H7 (cell line): ENCODE data around the gene GNA14. TPM values are rescaled to one million over a fixed set of nuclear protein-coding genes. Genes with fewer than 3 reads are reported as not detected.
A peak's percentile ranks its signal among the peaks of the same experiment; 100 is the strongest.
"Not testable (repeated sequence)": the region's sequence is repeated elsewhere in the genome, so short reads cannot be mapped to it uniquely, and the experiment has no call there.

ENCODE experiments used
- DNase-seq: peaks from one replicate; pipeline ENCODE4 v3.0.0; 2012
- H3K27me3 ChIP-seq: 2 replicates; pipeline ENCODE4 v1.6.0; 2011; ENCODE audit warnings: mild to moderate bottlenecking, low read length; ENCODE audit not compliant: control insufficient read depth, insufficient read depth
- H3K36me3 ChIP-seq: replicated peaks from 2 replicates; pipeline ENCODE4 v1.5.1; 2011; ENCODE audit warnings: low read length; ENCODE audit not compliant: control insufficient read depth, insufficient read depth
- H3K4me3 ChIP-seq: 2 replicates; pipeline ENCODE4 v1.5.1; 2011; ENCODE audit warnings: low read depth, mild to moderate bottlenecking, control low read depth, low read length, moderate library complexity; ENCODE audit not compliant: insufficient read depth
- total RNA-seq: library from RNA; depleted of rRNA; stranded (reverse); fragments of >200 nt; shearing (Covaris generic); gene quantifications from 2 replicates; pipeline ENCODE4 v1.2.3, GENCODE V29; 2014

Gene GNA14
- total RNA-seq, 1 experiment from 2014 or later, result 5.5 TPM

- H3K27me3 ChIP-seq, result no peaks in the 10 kb centered on the region
- H3K36me3 ChIP-seq, result peaks cover 4% of the 10 kb centered on the region
- no peak for DNase-seq
- H3K4me3 ChIP-seq, result no peak overlapping the region
Observed at GRCh38 chr9:77403239-77403638, 244.9 kb downstream of the GNA14 start.

GRCh38 chr9:77402286-77402685, 245.8 kb downstream of the GNA14 start:
- Histone ChIP-seq H3K4me3 (no peak overlapping the region), H3K36me3 (no peaks in the 10 kb centered on the region; the same call in 1 of the 2 replicates), H3K27me3 (no peaks in the 10 kb centered on the region)
- DNase-seq, result no peak

GRCh38 chr9:77399964-77400363, 248.2 kb downstream of the GNA14 start:
- Histone ChIP-seq H3K4me3 (no peak overlapping the region), H3K27me3 (no peaks in the 10 kb centered on the region), H3K36me3 (no peaks in the 10 kb centered on the region)
- no peak for DNase-seq

- not testable (repeated sequence) for H3K4me3 ChIP-seq, DNase-seq, H3K27me3 ChIP-seq, H3K36me3 ChIP-seq
Observed at GRCh38 chr9:77398581-77398980, 249.5 kb downstream of the GNA14 start.

GRCh38 chr9:77392328-77392727, 255.8 kb downstream of the GNA14 start:
- Histone ChIP-seq H3K4me3 (no peak overlapping the region), H3K36me3 (no peaks in the 10 kb centered on the region), H3K27me3 (no peaks in the 10 kb centered on the region)
- no peak for DNase-seq

GRCh38 chr9:77391834-77392233, 256.3 kb downstream of the GNA14 start:
- no peak for DNase-seq
- H3K4me3 ChIP-seq, result no peak overlapping the region
- no peaks in the 10 kb centered on the region for H3K27me3 ChIP-seq
- no peaks in the 10 kb centered on the region for H3K36me3 ChIP-seq

GRCh38 chr9:77386187-77386586, 261.9 kb downstream of the GNA14 start:
- no peak for DNase-seq
- Histone ChIP-seq H3K27me3 (no peaks in the 10 kb centered on the region), H3K4me3 (no peak overlapping the region)

GRCh38 chr9:77384406-77384805, 263.7 kb downstream of the GNA14 start:
- H3K36me3 ChIP-seq, result no peaks in the 10 kb centered on the region
- H3K27me3 ChIP-seq, result no peaks in the 10 kb centered on the region
- no peak for DNase-seq
- H3K4me3 ChIP-seq, result no peak overlapping the region

More at GRCh38 chr9:77386187-77386586, 261.9 kb downstream of the GNA14 start:
- no peaks in the 10 kb centered on the region for H3K36me3 ChIP-seq

GRCh38 chr9:77375956-77376532, 272.1 kb downstream of the GNA14 start:
- peak; percentile 12 for DNase-seq

GRCh38 chr9:77374266-77374665, 273.9 kb downstream of the GNA14 start:
- DNase-seq, result no peak

More at GRCh38 chr9:77375956-77376532, 272.1 kb downstream of the GNA14 start:
- Histone ChIP-seq H3K36me3 (no peaks in the 10 kb centered on the region; the same call in 1 of the 2 replicates), H3K4me3 (no peak overlapping the region), H3K27me3 (no peaks in the 10 kb centered on the region)

More at GRCh38 chr9:77374266-77374665, 273.9 kb downstream of the GNA14 start:
- H3K27me3 ChIP-seq, result no peaks in the 10 kb centered on the region
- H3K36me3 ChIP-seq, result peaks cover 2% of the 10 kb centered on the region
- H3K4me3 ChIP-seq, result no peak overlapping the region
